ENCODE data around the gene INPP5A.

The INPP5A gene

GRCh38 chr10:132746801-132747625, 209.4 kb downstream of the INPP5A start:
- peak in 9 of 14 donors; percentile 21 to 79 (median 48) for DNase-seq

- DNase-seq = no peak
Measured at GRCh38 chr10:132748135-132748534, 210.5 kb downstream of the INPP5A start.

GRCh38 chr10:132748545-132749370, 211.2 kb downstream of the INPP5A start:
- DNase-seq = no peak

- no peak for DNase-seq
Measured at GRCh38 chr10:132749371-132749795, 211.8 kb downstream of the INPP5A start.

GRCh38 chr10:132750936-132751335, 213.3 kb downstream of the INPP5A start:
- DNase-seq = no peak

GRCh38 chr10:132752378-132752777, 214.8 kb downstream of the INPP5A start:
- no peak for DNase-seq

GRCh38 chr10:132752961-132753360, 215.4 kb downstream of the INPP5A start:
- no peak for DNase-seq

GRCh38 chr10:132753596-132753995, 216.0 kb downstream of the INPP5A start:
- no peak for DNase-seq

GRCh38 chr10:132754071-132754470, 216.5 kb downstream of the INPP5A start:
- DNase-seq = no peak

GRCh38 chr10:132755166-132755711, 217.7 kb downstream of the INPP5A start:
- DNase-seq = no peak

- DNase-seq = no peak
Measured at GRCh38 chr10:132756591-132756990, 219.0 kb downstream of the INPP5A start.

- DNase-seq = no peak
Measured at GRCh38 chr10:132757171-132757570, 219.6 kb downstream of the INPP5A start.

- no peak for DNase-seq
Measured at GRCh38 chr10:132758865-132759264, 221.3 kb downstream of the INPP5A start.

- no peak for DNase-seq
Measured at GRCh38 chr10:132761395-132762060, 223.9 kb downstream of the INPP5A start.

GRCh38 chr10:132762267-132762666, 224.7 kb downstream of the INPP5A start:
- DNase-seq = no peak

GRCh38 chr10:132763545-132763944, 226.0 kb downstream of the INPP5A start:
- no peak for DNase-seq

GRCh38 chr10:132764108-132764507, 226.5 kb downstream of the INPP5A start:
- no peak for DNase-seq

GRCh38 chr10:132765435-132765834, 227.8 kb downstream of the INPP5A start:
- DNase-seq = peak in 5 of 14 donors; percentile 9 to 46 (median 16)

- DNase-seq = no peak
Measured at GRCh38 chr10:132766291-132766690, 228.7 kb downstream of the INPP5A start.

- DNase-seq = peak in 1 of 14 donors; percentile 68
Measured at GRCh38 chr10:132768346-132769248, 231.0 kb downstream of the INPP5A start.
